Stimulated activated CD4-positive, alpha-beta T cell treated with anti-CD3 and anti-CD28 coated beads, Interleukin-1b, Interleukin-23, amount 100 ng/mL, for 4 hours (primary cell): ENCODE results near the gene LGR6.
"Not testable (repeated sequence)": the region's sequence is repeated elsewhere in the genome, so short reads cannot be mapped to it uniquely, and the experiment has no call there.

Experiments used
- DNase-seq, 2 donors: peaks; one replicate each; pipeline ENCODE4 v3.0.0-alpha.2; 2020; ENCODE audit warnings: low read depth in 2 of 2

LGR6 gene

DNA sequence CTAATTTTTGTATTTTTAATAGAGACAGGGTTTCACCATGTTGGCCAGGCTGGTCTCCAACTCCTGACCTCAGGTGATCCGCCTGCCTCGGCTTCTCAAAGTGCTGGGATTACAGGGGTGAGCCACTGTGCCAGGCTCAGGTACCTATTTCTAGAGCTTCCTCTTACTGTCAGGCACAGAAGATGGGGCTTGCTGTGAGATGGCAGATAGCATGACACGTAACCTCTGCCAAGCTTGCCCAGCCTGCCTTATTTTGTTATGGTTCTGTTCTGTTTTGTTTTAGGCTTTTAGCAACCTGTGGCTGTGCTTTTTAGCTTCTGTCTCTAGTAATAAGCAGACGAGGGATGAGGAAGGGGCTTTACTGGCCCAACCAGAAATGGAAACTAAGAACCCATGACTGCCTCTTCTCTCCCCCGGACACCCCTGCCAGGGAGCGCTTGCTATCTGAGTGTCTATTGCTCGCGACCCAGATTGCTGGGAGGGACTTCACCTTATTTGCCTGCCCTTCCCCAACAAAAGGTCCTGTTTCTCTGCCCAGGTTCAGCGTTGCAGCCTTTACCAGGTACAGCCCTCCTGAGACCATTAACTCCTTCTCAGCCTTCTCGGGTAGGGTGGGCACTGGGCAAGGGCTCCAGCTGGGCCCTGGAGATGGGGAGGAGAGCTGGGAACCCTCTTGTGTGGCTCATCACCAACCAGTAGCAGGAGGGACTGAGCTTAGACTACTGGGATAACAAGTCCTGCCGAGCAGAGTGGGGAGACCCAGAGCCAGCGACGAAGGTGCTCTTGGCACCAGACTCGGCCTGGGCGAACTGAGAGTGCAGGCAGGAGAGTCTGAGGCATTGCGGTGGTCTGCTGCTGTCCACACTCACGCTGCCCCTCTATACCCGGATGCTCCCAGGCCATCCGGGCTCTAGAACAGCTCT, 13.5 kb upstream of the LGR6 start:
- no peak for DNase-seq

DNA sequence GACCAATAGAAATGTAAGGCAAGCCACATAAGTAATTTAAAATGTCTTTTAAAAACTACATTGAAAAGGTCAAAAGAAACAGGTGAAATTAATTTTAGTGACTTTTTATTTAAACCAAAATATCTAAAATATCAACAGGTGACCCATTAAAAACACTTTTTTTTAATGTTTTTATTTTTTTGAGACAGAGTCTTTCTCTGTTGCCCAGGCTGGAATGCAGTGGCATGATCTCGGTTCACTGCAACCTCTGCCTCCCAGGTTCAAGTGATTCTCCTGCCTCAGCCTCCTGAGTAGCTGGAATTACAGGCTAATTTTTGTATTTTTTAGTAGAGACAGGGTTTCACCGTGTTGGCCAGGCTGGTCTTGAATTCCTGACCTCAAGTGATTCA, 12.9 kb upstream of the LGR6 start:
- not testable (repeated sequence) for DNase-seq

- no peak for DNase-seq
Measured at GRCh38 chr1:202181586-202181985, 12.0 kb upstream of the LGR6 start.

DNA sequence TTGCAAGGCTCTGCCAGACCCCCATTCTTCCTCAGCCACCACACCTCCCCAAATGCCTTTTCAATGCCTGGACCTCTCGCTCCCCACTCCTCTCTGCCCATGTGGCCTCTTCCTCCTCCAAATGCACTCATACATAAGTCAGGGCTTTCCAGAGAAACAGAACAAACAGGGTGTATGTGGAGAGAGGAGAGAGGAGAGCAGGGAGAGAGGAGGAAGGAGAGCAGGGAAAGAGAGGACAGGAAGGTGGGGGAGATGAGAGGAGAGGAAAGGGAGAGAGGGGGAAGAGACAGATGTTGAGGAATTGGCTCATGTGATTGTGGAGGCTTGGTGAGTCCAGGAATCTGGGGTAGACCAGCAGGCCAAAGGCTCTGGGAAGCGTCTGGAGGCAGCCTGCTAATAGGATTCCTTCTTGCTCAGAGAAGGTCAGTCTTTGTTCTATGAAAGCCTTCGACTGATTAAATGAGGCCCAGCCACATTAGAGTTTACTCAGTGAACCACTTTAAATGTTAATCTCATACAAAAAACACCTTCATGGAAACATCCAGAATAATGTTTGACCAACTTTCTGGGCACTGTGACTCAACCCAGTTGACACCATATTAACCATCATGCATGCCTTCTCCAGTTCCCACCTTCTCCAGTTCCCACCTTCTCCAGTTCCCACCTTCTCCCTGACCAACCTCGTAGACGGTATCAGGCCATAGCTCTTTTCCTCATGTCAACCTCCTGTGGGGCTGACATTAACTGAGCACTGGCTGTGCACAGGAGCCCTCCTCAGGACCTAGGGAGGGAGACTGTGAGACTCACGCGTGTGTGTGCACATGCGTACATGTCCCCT, 11.3 kb upstream of the LGR6 start:
- DNase-seq = no peak

DNA sequence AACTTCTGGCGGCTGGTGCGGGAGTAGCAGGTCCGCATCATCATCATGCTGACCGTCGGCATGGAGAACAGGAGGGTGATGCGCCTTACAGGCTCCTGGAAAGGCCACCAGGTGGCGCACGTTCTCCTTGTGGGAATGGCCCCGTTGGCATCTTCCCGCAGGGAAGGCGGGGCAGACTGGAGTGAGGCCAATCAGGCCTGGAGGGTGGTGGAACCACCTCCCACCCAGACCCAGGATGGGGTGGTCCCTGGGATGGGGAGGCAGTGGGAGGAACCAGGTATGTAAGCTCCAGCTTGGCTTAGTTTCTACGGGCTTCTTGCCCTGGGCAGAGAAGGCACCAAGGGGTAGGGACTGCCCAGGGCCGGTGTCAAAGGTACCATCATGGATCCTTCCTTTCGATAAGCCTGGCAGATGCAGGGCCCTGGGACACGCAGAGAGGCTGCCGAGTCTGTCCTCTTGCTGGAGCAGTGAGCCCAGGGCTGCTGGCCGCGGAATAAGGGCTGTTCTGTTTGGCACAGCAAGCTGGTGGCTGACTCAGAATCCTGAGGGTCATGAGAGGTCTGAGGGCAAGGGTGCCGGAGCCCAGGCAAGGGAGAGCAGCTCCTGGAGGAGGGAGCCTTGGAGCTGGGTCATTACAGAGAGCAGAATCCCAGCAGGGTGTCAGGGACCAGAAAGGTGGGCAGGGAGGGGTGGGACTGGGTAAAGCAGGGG, 8.7 kb upstream of the LGR6 start:
- DNase-seq = peak; percentile 55 to 72

- no peak for DNase-seq
Measured at GRCh38 chr1:202186327-202186726, 7.3 kb upstream of the LGR6 start.

DNA sequence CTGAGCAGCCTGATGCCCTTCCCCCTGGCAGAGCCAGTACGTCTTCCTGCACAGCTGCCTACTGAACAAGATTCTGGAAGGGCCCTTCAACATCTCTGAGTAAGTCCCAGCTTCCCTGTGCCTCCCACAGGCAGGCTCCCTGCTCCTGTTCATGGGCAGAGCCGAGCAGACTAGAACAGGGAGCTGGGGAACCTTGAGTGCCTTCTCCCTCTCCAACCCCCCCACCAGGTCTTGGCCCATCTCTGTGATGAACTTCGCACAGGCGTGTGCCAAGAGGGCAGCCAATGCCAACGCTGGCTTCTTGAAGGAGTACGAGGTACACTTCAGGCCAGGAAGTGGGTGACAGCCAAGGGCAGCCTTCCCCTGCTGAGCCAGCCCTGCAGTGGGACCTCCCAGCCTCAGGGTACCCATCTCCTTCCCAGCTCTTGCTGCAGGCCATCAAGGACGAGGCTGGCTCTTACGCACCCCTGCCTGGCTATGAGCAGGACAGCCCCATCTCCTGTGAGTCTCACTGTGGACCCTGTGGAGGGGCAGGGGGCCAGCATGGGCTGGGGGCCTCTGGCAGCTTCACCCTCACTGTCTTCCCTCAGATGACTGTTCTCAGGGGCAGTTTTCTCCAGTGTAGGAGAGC, 6.4 kb upstream of the LGR6 start:
- DNase-seq = no peak

DNA sequence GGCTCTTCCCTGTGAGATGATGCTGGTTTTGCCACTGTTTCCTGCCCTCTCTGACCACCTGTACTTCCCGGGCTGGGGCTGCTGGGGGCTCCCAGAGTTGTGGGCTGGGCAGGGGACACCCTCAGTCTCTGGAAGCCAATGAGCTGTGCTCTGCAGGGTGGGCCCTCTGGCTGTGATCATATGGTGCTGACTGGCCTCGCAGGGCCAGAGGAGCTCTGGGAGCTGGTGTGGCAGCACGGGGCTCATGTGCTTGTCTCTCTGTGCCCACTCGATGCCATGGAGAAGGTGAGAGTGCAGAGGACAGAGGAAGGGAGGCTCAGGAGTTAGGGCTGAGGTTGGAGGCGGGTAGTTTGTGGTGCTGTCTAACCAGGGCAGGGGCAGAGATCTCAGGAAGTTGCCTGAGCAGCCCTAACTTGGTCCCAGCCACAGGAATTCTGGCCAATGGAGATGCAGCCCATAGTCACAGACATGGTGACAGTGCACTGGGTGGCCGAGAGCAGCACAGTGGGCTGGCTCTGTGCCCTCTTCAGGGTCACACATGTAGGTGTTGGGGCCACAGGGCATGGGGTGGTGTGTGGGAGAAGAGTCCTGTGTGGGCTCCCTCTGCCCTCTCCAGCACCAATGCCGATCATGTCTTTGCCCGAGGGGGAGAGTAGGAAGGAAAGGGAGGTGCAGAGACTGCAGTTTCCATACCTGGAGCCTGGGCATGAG, 5.7 kb upstream of the LGR6 start:
- DNase-seq = no peak

DNA sequence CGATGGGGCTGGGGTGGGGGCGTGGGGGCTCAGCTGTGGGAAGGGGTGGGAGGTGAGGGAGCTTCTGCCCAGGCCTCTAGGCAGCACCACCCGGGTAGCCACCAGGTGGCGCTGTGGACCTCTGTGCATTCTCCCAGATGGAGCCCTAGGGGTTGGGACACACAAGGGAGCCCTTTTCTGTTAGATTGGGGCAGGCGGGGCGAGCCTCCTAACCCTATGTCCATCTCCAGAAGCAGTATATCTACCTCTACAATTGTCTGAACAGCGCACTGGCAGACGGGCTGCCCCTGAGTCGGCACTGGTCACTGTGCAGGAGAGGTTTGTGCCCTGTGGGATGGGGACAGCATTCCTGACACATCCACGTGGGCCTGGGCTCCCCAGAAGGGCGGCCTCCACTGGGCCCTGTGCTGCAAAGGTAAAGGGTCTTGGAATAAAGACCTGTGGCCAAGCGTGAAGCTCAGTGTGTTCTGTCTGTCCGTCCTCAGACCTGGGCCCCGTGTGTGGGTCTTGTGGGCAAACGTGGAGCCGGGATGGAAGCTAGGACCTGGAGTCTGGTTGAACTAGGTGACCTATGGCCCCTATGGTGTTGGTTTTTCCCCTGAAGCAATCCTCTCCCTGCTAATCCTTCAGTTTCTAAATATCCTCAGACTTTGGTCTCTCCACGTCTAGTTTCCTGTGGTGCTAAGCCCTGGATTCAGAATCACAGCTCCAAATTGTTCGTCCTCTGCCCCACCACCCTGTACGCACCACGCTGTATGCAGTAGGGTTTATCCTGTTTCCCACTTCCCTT, 4.4 kb upstream of the LGR6 start:
- DNase-seq = peak; percentile 71 to 80

DNA sequence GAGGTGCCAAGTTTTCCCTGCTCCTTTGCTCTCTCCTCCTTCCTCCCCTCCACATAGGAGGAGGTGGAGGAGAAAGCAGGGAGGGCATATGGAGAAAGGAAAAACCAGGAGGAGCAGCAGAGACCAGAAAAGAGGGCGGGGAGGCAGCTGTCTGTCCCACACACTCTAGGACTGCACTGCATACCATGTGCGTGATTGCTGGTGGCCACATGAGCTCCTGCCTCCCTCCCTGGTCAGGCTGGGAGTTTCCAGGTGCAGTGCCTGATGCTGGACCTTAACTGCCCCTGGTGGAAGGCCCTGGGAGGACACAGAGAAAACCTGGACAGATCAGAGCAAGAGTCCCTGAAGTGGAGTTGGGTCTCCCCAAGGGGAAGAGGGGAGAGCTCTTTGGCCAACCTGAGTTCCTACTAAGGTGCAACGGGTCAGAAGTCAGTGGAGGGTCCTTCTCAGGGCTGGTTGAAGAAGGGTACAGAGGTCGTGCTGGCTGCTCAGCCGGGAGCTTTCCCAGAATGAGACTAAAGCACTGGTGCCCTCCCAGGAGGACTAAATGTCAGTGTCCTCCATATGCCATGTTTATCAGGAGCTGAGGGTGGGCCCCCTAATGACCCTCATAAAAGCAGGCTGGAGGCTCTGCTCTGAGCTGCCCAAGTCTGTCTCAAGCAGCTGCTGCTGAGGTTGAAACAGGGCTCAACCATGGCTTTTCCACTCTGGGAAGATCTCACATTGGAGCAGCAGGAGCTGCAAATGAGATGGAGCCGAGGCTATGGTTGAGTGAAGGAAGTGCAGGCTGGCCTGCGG, 3.5 kb upstream of the LGR6 start:
- no peak for DNase-seq

- DNase-seq = not testable (repeated sequence)
Measured at GRCh38 chr1:202191391-202191790, 2.2 kb upstream of the LGR6 start.

- peak; percentile 31 to 52 for DNase-seq
Measured at GRCh38 chr1:202192770-202193613, 607 bp upstream of the LGR6 start.

DNA sequence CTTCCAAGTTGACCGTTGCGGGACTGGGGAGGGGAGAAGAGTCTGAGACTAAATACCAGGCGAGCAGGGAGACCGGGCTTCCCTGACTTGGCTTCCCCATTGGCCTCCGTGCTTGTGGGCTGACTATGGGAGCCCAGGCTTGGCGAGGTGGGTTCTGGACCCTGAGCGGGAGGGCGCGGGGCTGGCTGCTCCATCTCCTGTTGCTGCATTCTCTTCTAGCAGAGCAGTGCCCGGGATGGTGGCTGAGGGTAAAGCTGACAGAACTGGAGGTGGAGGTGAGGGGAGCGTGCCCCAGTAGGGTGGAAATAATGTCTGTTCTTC, 689 bp downstream of the LGR6 start:
- no peak for DNase-seq

GRCh38 chr1:202197653-202198365, 4.2 kb downstream of the LGR6 start:
- no peak for DNase-seq

GRCh38 chr1:202198366-202198724, 4.7 kb downstream of the LGR6 start:
- no peak for DNase-seq

DNA sequence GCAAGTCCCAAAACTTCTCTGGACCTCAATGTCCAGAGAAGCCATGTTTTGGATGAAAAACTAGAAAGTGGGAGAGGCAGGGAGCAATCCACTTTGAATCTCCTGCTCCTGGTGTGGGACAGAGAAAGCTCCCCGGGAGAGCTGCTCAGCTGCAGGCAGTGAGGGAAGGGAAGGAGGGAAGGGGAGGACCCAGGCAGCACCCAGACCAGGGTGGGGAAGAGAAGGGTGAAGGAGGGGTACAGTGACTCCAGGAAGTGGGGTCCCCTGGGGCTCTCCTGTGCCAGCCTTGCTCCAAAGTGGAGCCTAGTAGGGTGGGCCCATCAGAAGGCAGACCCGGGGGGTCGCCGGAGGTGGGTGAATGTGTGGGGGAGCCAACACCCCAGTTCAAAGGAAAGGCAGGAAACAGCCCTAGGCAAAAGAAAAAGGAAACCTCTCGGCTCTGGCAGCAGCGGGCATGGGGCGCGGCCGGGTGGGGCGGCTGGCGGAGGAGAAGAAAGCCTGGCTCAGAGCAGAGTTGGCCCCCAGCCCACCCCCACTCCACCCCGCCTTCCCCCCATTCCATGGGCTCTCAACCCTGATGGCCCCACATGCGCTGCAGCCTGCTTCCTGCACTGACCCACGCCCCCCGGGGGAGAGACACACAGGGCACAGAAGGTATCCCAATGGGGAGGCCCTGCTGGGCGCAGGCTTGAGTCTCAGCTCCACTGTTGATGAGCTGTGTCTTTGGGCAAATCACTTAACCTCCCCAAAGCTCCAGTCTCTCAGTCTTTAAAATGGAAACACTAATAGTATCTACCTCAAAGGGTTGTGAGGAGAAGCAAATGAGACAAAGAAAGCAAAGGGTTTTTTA, 5.7 kb downstream of the LGR6 start:
- DNase-seq = no peak

DNA sequence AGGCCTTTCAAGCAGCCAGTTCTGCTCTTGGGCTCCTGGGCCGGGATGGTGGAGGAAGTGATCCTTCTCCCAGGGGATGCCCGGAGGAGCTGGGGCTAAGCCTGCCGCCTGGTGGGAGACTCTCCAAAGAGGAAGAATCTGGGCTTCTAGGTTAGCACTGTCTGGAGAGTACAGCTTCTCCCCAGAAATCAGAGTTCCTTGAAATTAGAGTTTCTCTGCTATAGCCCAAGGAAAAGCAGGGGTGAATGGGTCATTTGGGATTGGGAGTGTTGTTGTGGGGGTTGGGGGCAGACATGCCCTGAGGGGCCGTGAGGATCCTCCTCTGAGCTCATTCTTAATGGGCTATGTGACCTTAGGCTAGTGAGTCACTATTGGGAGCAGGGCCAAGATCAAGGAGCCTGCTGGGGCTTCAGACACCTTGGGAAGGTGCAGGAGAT, 6.5 kb downstream of the LGR6 start:
- no peak for DNase-seq
